GM12874 (cell line): ENCODE measurements around the gene TDRD5.

ENCODE experiments used
- CTCF ChIP-seq: IDR thresholded peaks from 2 replicates; pipeline ENCODE4 v1.5.1; 2011; ENCODE audit warnings: low read depth, mild to moderate bottlenecking, control low read depth, low read length, moderate library complexity; ENCODE audit not compliant: insufficient read depth

Gene TDRD5

GRCh38 chr1:179554427-179554826 lies 37.2 kb upstream of the TDRD5 start:
- no peak for TF ChIP-seq CTCF

GRCh38 chr1:179558078-179558477 lies 33.6 kb upstream of the TDRD5 start:
- TF ChIP-seq CTCF, result no peak

GRCh38 chr1:179575497-179576314 lies 15.9 kb upstream of the TDRD5 start, which contains the start of gene NPHS2:
NPHS2 (minus strand) TSS chr1:179575948; CDS start chr1:179575864, 84 bp downstream.
- no peak for TF ChIP-seq CTCF

GRCh38 chr1:179576509-179576908 lies 15.1 kb upstream of the TDRD5 start:
- TF ChIP-seq CTCF, result no peak

GRCh38 chr1:179583771-179584320 lies 7.8 kb upstream of the TDRD5 start:
- no peak for TF ChIP-seq CTCF

GRCh38 chr1:179586107-179586823 lies 5.4 kb upstream of the TDRD5 start:
- 0 out of 2 replicates have a peak, but pooled peaks have one; percentile 11 for TF ChIP-seq CTCF

- no peak for TF ChIP-seq CTCF
Measured at GRCh38 chr1:179587336-179587735, 4.3 kb upstream of the TDRD5 start.
